ENCODE results near the gene STOM.
A peak's percentile ranks its signal among the peaks of the same experiment; 100 is the strongest.

The STOM gene

GRCh38 chr9:121368138-121368522 lies 1.9 kb downstream of the STOM start:
- H3K27me3 ChIP-seq (ENCODE audit: insufficient read depth, low read depth), result no peaks in the 10 kb centered on the region
- peak overlapping the region; percentile 95 for H3K4me2 ChIP-seq
- no peak overlapping the region for H3K4me3 ChIP-seq (IDR thresholded peaks at IDR 0.05; ENCODE audit: insufficient read depth, low read depth, low read length)
- no peak overlapping the region for H3K9ac ChIP-seq
- H4K20me1 ChIP-seq (ENCODE audit: insufficient read depth), result no peaks in the 10 kb centered on the region
- TF ChIP-seq, protein P1, sequence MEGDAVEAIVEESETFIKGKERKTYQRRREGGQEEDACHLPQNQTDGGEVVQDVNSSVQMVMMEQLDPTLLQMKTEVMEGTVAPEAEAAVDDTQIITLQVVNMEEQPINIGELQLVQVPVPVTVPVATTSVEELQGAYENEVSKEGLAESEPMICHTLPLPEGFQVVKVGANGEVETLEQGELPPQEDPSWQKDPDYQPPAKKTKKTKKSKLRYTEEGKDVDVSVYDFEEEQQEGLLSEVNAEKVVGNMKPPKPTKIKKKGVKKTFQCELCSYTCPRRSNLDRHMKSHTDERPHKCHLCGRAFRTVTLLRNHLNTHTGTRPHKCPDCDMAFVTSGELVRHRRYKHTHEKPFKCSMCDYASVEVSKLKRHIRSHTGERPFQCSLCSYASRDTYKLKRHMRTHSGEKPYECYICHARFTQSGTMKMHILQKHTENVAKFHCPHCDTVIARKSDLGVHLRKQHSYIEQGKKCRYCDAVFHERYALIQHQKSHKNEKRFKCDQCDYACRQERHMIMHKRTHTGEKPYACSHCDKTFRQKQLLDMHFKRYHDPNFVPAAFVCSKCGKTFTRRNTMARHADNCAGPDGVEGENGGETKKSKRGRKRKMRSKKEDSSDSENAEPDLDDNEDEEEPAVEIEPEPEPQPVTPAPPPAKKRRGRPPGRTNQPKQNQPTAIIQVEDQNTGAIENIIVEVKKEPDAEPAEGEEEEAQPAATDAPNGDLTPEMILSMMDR (conservative IDR thresholded peaks at IDR 0.05; ENCODE audit: low read depth, low read length), result no peak
- H3K27ac ChIP-seq, result no peak overlapping the region
- H2AFZ ChIP-seq (ENCODE audit: low read depth), result no peak overlapping the region
- peaks cover 27% of the 10 kb centered on the region for H3K4me1 ChIP-seq (ENCODE audit: low read depth, poor library complexity, severe bottlenecking)
- no peaks in the 10 kb centered on the region for H3K36me3 ChIP-seq (ENCODE audit: insufficient read depth)
- no peaks in the 10 kb centered on the region for H3K79me2 ChIP-seq (ENCODE audit: insufficient read depth, low read depth)

GRCh38 chr9:121367306-121368137 lies 2.5 kb downstream of the STOM start:
- no peak overlapping the region for H3K9ac ChIP-seq
- TF ChIP-seq, protein P1 (conservative IDR thresholded peaks at IDR 0.05; ENCODE audit: low read depth, low read length), result no peak
- H3K4me2 ChIP-seq, result no peak overlapping the region
- peaks cover 27% of the 10 kb centered on the region for H3K4me1 ChIP-seq (ENCODE audit: low read depth, poor library complexity, severe bottlenecking)
- H3K4me3 ChIP-seq (IDR thresholded peaks at IDR 0.05; ENCODE audit: insufficient read depth, low read depth, low read length), result no peak overlapping the region
- H2AFZ ChIP-seq (ENCODE audit: low read depth), result no peak overlapping the region
- no peaks in the 10 kb centered on the region for H3K36me3 ChIP-seq (ENCODE audit: insufficient read depth)
- no peaks in the 10 kb centered on the region for H4K20me1 ChIP-seq (ENCODE audit: insufficient read depth)
- H3K79me2 ChIP-seq (ENCODE audit: insufficient read depth, low read depth), result no peaks in the 10 kb centered on the region
- H3K27ac ChIP-seq, result no peak overlapping the region
- no peaks in the 10 kb centered on the region for H3K27me3 ChIP-seq (ENCODE audit: insufficient read depth, low read depth)

- Histone ChIP-seq H3K4me2 (no peak overlapping the region), H3K36me3 (ENCODE audit: insufficient read depth) (no peaks in the 10 kb centered on the region), H3K4me3 (IDR thresholded peaks at IDR 0.05; ENCODE audit: insufficient read depth, low read depth, low read length) (no peak overlapping the region), H2AFZ (ENCODE audit: low read depth) (no peak overlapping the region), H3K27ac (no peak overlapping the region), H3K4me1 (ENCODE audit: low read depth, poor library complexity, severe bottlenecking) (peaks cover 33% of the 10 kb centered on the region), H4K20me1 (ENCODE audit: insufficient read depth) (no peaks in the 10 kb centered on the region), H3K79me2 (ENCODE audit: insufficient read depth, low read depth) (no peaks in the 10 kb centered on the region), H3K27me3 (ENCODE audit: insufficient read depth, low read depth) (no peaks in the 10 kb centered on the region), H3K9ac (no peak overlapping the region)
- TF ChIP-seq, protein P1 (conservative IDR thresholded peaks at IDR 0.05; ENCODE audit: low read depth, low read length), result no peak
Measured at GRCh38 chr9:121366611-121367192, 3.3 kb downstream of the STOM start.

DNA sequence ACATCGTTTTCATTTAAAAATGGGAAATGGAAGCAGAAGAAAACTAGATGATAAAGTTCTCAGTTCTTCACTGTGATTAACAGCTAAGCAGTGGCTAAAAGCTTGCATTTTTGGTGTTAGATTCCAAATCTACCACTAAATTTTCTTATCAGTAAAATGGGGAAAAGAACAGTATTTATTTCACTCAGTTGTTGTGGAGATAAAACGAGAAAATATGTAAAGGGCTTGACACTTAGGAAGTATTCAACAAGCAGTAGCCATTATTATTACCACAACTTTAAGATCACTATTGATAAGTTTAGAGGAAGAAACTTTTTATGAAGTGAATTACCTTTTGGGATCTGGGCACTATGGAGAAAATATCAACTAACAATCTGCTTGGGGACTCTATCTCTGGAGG lies 4.5 kb downstream of the STOM start:
- no peaks in the 10 kb centered on the region for H3K27me3 ChIP-seq (ENCODE audit: insufficient read depth, low read depth)
- H2AFZ ChIP-seq (ENCODE audit: low read depth), result no peak overlapping the region
- no peak overlapping the region for H3K27ac ChIP-seq
- peaks cover 38% of the 10 kb centered on the region for H3K4me1 ChIP-seq (ENCODE audit: low read depth, poor library complexity, severe bottlenecking)
- no peak overlapping the region for H3K4me2 ChIP-seq
- H3K9ac ChIP-seq, result no peak overlapping the region
- no peaks in the 10 kb centered on the region for H3K36me3 ChIP-seq (ENCODE audit: insufficient read depth)
- no peaks in the 10 kb centered on the region for H4K20me1 ChIP-seq (ENCODE audit: insufficient read depth)
- no peaks in the 10 kb centered on the region for H3K79me2 ChIP-seq (ENCODE audit: insufficient read depth, low read depth)
- H3K4me3 ChIP-seq (IDR thresholded peaks at IDR 0.05; ENCODE audit: insufficient read depth, low read depth, low read length), result no peak overlapping the region
- TF ChIP-seq, protein P1 (conservative IDR thresholded peaks at IDR 0.05; ENCODE audit: low read depth, low read length), result no peak

All from KMS-11 (cell line).